ENCODE measurements around the gene WIPF3. TPM values are rescaled to one million over a fixed set of nuclear protein-coding genes. Genes with fewer than 3 reads are reported as not detected.
A peak's percentile ranks its signal among the peaks of the same experiment; 100 is the strongest.

Gene WIPF3
- total RNA-seq, 1 experiment from 2014 or later = 11.6 TPM

DNA sequence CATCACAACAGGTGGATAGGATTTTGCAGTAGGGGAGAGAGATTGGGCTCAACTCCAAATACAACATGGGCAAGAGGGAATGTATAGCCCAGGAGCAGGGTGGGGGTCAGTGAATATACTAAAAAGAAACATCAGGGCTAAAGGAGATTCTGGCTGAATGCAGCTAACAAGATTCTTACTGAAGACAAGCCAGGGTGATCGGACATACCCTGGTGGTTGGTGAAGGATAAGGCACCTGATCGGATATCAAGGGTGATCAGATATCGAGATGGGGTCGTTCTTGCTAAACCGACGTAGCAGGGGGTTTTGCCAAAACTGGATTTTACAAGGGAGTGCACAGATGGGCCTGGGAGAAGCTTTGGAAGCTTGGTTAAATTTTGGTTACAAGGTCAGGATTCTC, 34.4 kb downstream of the WIPF3 start:
- Histone ChIP-seq H2BK15ac (ENCODE audit: low read depth, low read length) (no peak overlapping the region), H3K27ac (ENCODE audit: insufficient read length, low read depth, low read length) (no peak overlapping the region), H3T11ph (ENCODE audit: low read length) (no peak overlapping the region), H3K4me1 (ENCODE audit: insufficient read depth, low read length) (peaks cover 2% of the 10 kb centered on the region; the same call in 1 of the 2 replicates), H3K27me3 (ENCODE audit: insufficient read depth, low read length) (no peaks in the 10 kb centered on the region; the same call in 1 of the 2 replicates), H2BK20ac (ENCODE audit: low read depth, low read length, poor library complexity, severe bottlenecking) (no peak overlapping the region), H2BK12ac (ENCODE audit: insufficient read length, low read depth, low read length) (no peak overlapping the region), H3K4ac (ENCODE audit: low read depth, low read length) (no peak overlapping the region), H3K9me3 (ENCODE audit: control insufficient read depth, low read depth, low read length) (no peaks in the 10 kb centered on the region), H3K18ac (ENCODE audit: insufficient read length, low read depth, low read length) (no peak overlapping the region), H3K14ac (ENCODE audit: insufficient read depth, low read length) (no peak overlapping the region), H2AK5ac (ENCODE audit: insufficient read length, low read length) (no peak overlapping the region), H3K23ac (ENCODE audit: insufficient read length, low read depth, low read length) (no peak overlapping the region), H4K91ac (ENCODE audit: insufficient read length, low read depth, low read length) (no peak overlapping the region), H3K56ac (ENCODE audit: insufficient read length, low read depth, low read length) (no peak overlapping the region), H2BK5ac (ENCODE audit: insufficient read length, low read length) (no peak overlapping the region), H2AFZ (ENCODE audit: low read length) (no peak overlapping the region), H4K8ac (replicated peaks; ENCODE audit: insufficient read length, low read depth, low read length) (no peak overlapping the region), H4K20me1 (ENCODE audit: control insufficient read depth, insufficient read depth, insufficient read length) (no peaks in the 10 kb centered on the region), H3K79me1 (ENCODE audit: insufficient read depth, low read depth, low read length, poor library complexity, severe bottlenecking) (no peaks in the 10 kb centered on the region), H3K23me2 (ENCODE audit: insufficient read length, low read depth, low read length, poor library complexity, severe bottlenecking) (no peaks in the 10 kb centered on the region), H3K9ac (ENCODE audit: extremely low read depth, insufficient read length, low read length) (no peak overlapping the region), H3K4me2 (ENCODE audit: insufficient read depth, insufficient read length, low read length) (no peak overlapping the region), H3K79me2 (ENCODE audit: insufficient read depth, low read length) (no peaks in the 10 kb centered on the region), H2BK120ac (ENCODE audit: low read depth, low read length, poor library complexity, severe bottlenecking) (no peak overlapping the region), H4K5ac (ENCODE audit: insufficient read length, low read depth, low read length) (no peak overlapping the region)
- no CpG with 5 or more reads among the region's 6 CpGs for WGBS (ENCODE audit: extremely low coverage, insufficient read length, low lambda C conversion rate)
- Mint-ChIP-seq H3K36me3 (ENCODE audit: insufficient read depth in 1 of 3, low read depth in 3 of 3) (no peaks in the 10 kb centered on the region), H3K9me3 (no peaks in the 10 kb centered on the region), H3K27ac (0 out of 7 replicates have a peak overlapping the region, but pooled peaks of 1 of the 3 experiments have one; percentile 4), H3K4me3 (no peak overlapping the region), H3K27me3 (ENCODE audit: low read depth) (no peaks in the 10 kb centered on the region), H3K4me1 (peaks cover 28% of the 10 kb centered on the region in 2 experiments)
- TF ChIP-seq, protein P1, sequence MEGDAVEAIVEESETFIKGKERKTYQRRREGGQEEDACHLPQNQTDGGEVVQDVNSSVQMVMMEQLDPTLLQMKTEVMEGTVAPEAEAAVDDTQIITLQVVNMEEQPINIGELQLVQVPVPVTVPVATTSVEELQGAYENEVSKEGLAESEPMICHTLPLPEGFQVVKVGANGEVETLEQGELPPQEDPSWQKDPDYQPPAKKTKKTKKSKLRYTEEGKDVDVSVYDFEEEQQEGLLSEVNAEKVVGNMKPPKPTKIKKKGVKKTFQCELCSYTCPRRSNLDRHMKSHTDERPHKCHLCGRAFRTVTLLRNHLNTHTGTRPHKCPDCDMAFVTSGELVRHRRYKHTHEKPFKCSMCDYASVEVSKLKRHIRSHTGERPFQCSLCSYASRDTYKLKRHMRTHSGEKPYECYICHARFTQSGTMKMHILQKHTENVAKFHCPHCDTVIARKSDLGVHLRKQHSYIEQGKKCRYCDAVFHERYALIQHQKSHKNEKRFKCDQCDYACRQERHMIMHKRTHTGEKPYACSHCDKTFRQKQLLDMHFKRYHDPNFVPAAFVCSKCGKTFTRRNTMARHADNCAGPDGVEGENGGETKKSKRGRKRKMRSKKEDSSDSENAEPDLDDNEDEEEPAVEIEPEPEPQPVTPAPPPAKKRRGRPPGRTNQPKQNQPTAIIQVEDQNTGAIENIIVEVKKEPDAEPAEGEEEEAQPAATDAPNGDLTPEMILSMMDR (conservative IDR thresholded peaks at IDR 0.05) = peak; percentile 39; the same call in 2 of the 3 replicates
- DNase-seq = no peak

All from H9 (cell line).